B cell (primary cell): ENCODE measurements around the gene PRKCH. TPM values are rescaled to one million over a fixed set of nuclear protein-coding genes. Genes with fewer than 3 reads are reported as not detected.

Experiments used
- ATAC-seq: fragments of 200-7000 bp; cut with Tn5 transposase; one replicate; pipeline ENCODE4 v1.10.0; 2021; ENCODE audit warnings: low read depth, mild to moderate bottlenecking, moderate number of reproducible peaks, moderate library complexity
- CTCF ChIA-PET: fragments of 350-600 bp; sonication (Branson Sonifier 250); formaldehyde crosslinking; loops from one replicate; lab custom pipeline; 2021; ENCODE audit warnings: antibody characterized with exemption, inconsistent platforms; lab: Charles Lee
- POLR2A ChIA-PET: fragments of 350-600 bp; sonication (Branson Sonifier 250); formaldehyde crosslinking; loops from one replicate; lab custom pipeline; 2021; ENCODE audit warnings: antibody characterized with exemption; lab: Charles Lee
- DNase-seq: peaks from one replicate; pipeline ENCODE4 v3.0.0; 2013
- H2AFZ ChIP-seq: 2 replicates; pipeline ENCODE4 v1.6.1; 2012; ENCODE audit warnings: mild to moderate bottlenecking, low read depth, low read length; ENCODE audit not compliant: insufficient read depth, poor library complexity, severe bottlenecking
- H3K27ac ChIP-seq, 2 donors: 1 replicate in 1 of 2; 2 replicates in 1 of 2; pipeline ENCODE4 v1.5.1; 2012 to 2013; ENCODE audit warnings: low read length in 2 of 2, mild to moderate bottlenecking in 2 of 2, moderate library complexity in 1 of 2
- H3K27me3 ChIP-seq, 4 experiments: fragments of 200-600 bp in 1 of 4; sonication (generic) in 1 of 4; replicated peaks in 1 of 4; 1 replicate in 2 of 4; 2 replicates in 2 of 4; pipeline versions ENCODE4 v1.6.1 to v1.7.0; 2013 to 2016; ENCODE audit warnings: low read length in 3 of 4, mild to moderate bottlenecking in 2 of 4, mixed read lengths in 1 of 4, moderate library complexity in 1 of 4; ENCODE audit not compliant: insufficient read depth in 4 of 4, control insufficient read depth in 3 of 4; ENCODE audit errors: control extremely low read depth in 1 of 4
- H3K36me3 ChIP-seq, 2 experiments: replicated peaks in 1 of 2; 1 replicate in 1 of 2; 2 replicates in 1 of 2; pipeline versions ENCODE4 v1.6.1 to v1.7.1; 2013; ENCODE audit warnings: low read length in 1 of 2; ENCODE audit not compliant: insufficient read depth in 2 of 2, control insufficient read depth in 1 of 2; ENCODE audit errors: control extremely low read depth in 1 of 2, extremely low read depth in 1 of 2
- H3K4me1 ChIP-seq, 2 donors: fragments of 200-600 bp in 1 of 2; sonication (generic) in 1 of 2; 1 replicate in 1 of 2; 2 replicates in 1 of 2; pipeline versions ENCODE4 v1.5.1 to v1.6.1; 2013 to 2017; ENCODE audit warnings: low read length in 2 of 2; ENCODE audit not compliant: control insufficient read depth in 2 of 2, insufficient read depth in 2 of 2
- H3K4me2 ChIP-seq: replicated peaks from 2 replicates; pipeline ENCODE3; 2012; ENCODE audit warnings: mild to moderate bottlenecking, low read depth, low read length; ENCODE audit not compliant: poor library complexity, severe bottlenecking
- H3K4me3 ChIP-seq, 5 experiments: fragments of 200-600 bp in 1 of 5; sonication (generic) in 1 of 5; 1 replicate in 3 of 5; 2 replicates in 2 of 5; pipeline versions ENCODE4 v1.5.1 to v1.7.0; 2011 to 2016; ENCODE audit warnings: low read length in 4 of 5, mild to moderate bottlenecking in 4 of 5, low read depth in 2 of 5, control low read depth in 1 of 5, moderate library complexity in 1 of 5; ENCODE audit not compliant: insufficient read depth in 1 of 5; ENCODE audit errors: control extremely low read depth in 1 of 5, extremely low read depth in 1 of 5
- H3K79me2 ChIP-seq: fragments of 200-600 bp; sonication (generic); one replicate; pipeline ENCODE4 v1.6.0; 2016; ENCODE audit warnings: low read length; ENCODE audit not compliant: control insufficient read depth, insufficient read depth
- H3K9ac ChIP-seq: fragments of 200-600 bp; sonication (generic); 2 replicates; pipeline ENCODE4 v1.6.1; 2017; ENCODE audit warnings: mild to moderate bottlenecking, low read length, moderate library complexity
- H3K9me3 ChIP-seq, 3 donors: one replicate each; pipeline versions ENCODE4 v1.6.1 to v1.7.1; 2013; ENCODE audit warnings: low read length in 2 of 3; ENCODE audit not compliant: control insufficient read depth in 2 of 3, insufficient read depth in 1 of 3; ENCODE audit errors: control extremely low read depth in 1 of 3
- H4K20me1 ChIP-seq: 2 replicates; pipeline ENCODE4 v1.6.0; 2012; ENCODE audit warnings: mild to moderate bottlenecking, low read length; ENCODE audit not compliant: insufficient read depth, control insufficient read depth, poor library complexity, severe bottlenecking
- H3K27ac Mint-ChIP-seq: one replicate; pipeline ENCODE4 v1.8.0; 2021; ENCODE audit warnings: mixed read lengths
- H3K27me3 Mint-ChIP-seq: one replicate; pipeline ENCODE4 v1.8.0; 2021; ENCODE audit warnings: mixed read lengths
- H3K4me1 Mint-ChIP-seq: one replicate; pipeline ENCODE4 v1.8.0; 2021; ENCODE audit warnings: mixed read lengths
- H3K4me3 Mint-ChIP-seq: one replicate; pipeline ENCODE4 v1.8.0; 2021; ENCODE audit warnings: mixed read lengths
- H3K9me3 Mint-ChIP-seq: one replicate; pipeline ENCODE4 v1.8.0; 2022; ENCODE audit warnings: mixed read lengths; ENCODE audit not compliant: insufficient read depth
- CTCF ChIP-seq: fragments of 200-600 bp; IDR thresholded peaks from one replicate; pipeline ENCODE4 v1.8.0; 2022; ENCODE audit warnings: antibody characterized with exemption, mild to moderate bottlenecking
- EZH2 ChIP-seq: IDR thresholded peaks from 2 replicates; pipeline ENCODE4 v1.6.1; 2012; ENCODE audit warnings: borderline replicate concordance, low read depth, mild to moderate bottlenecking, moderate library complexity, low read length; ENCODE audit not compliant: insufficient read depth, poor library complexity, severe bottlenecking
- WGBS: methylation state at CpG from one replicate; pipeline ENCODE4 v1.1.5; 2013; ENCODE audit warnings: missing lambda C conversion rate; ENCODE audit not compliant: insufficient coverage; 5-methylcytosine and 5-hydroxymethylcytosine counted together
- intact Hi-C: fragments of 100-400 bp; cut with micrococcal nuclease; formaldehyde crosslinking; loops from one replicate; pipeline ENCODE4 v1.10.0; 2022
- polyA plus RNA-seq: library from polyadenylated mRNA; depleted of rRNA; stranded (reverse); fragments of >200 nt; gene quantifications from 2 replicates; pipeline ENCODE4 v1.2.3, GENCODE V29; 2012
- total RNA-seq, 2 donors: library from RNA; stranded (reverse); fragments of 120-200 nt in 1 of 2; gene quantifications; 1 replicate in 1 of 2; 2 replicates in 1 of 2; pipeline versions ENCODE4 v1.2.3 to v1.2.4, GENCODE V29; 2013 to 2022

PRKCH gene
- total and polyA plus RNA-seq, 2 donors (not counting 1 experiment from before 2014, with no cell fraction given), result 2.0 to 5.0 TPM

GRCh38 chr14:61458766-61459165, 137.4 kb downstream of the PRKCH start:
- no peak for ATAC-seq

GRCh38 chr14:61459229-61459628, 137.8 kb downstream of the PRKCH start:
- intact Hi-C loops, result no loop called here
- no peak overlapping the region for H3K4me2 ChIP-seq
- no peaks in the 10 kb centered on the region for H3K27me3 ChIP-seq
- ATAC-seq (no peak), DNase-seq (no peak)
- CTCF ChIA-PET, result interaction anchor here (0.8 to 9.9 kb wide), 6 partner anchors 12 to 667 kb away, joined by 3 to 287 read pairs (median 8); no protein-coding TSS in a partner anchor
- no peak overlapping the region for H3K4me3 ChIP-seq
- Mint-ChIP-seq H3K4me1 (peaks cover 29% of the 10 kb centered on the region), H3K27me3 (no peaks in the 10 kb centered on the region), H3K4me3 (no peak overlapping the region), H3K9me3 (peaks cover 5% of the 10 kb centered on the region), H3K27ac (no peak overlapping the region)
- no peak overlapping the region for H2AFZ ChIP-seq
- H3K79me2 ChIP-seq, result peaks cover 3% of the 10 kb centered on the region
- H4K20me1 ChIP-seq, result no peaks in the 10 kb centered on the region
- peaks cover 8 to 21% of the 10 kb centered on the region in 2 donors for H3K4me1 ChIP-seq
- no peak for TF ChIP-seq CTCF
- TF ChIP-seq EZH2, result no peak
- H3K36me3 ChIP-seq, result no peaks in the 10 kb centered on the region
- no peaks in the 10 kb centered on the region for H3K9me3 ChIP-seq
- no peak overlapping the region for H3K9ac ChIP-seq
- WGBS, result 98% methylated on average over 5 of the region's 6 CpGs
- POLR2A ChIA-PET, result no interaction called here
- H3K27ac ChIP-seq, result no peak overlapping the region

More at GRCh38 chr14:61458766-61459165, 137.4 kb downstream of the PRKCH start:
- DNase-seq, result no peak
- Mint-ChIP-seq H3K4me1 (peaks cover 27% of the 10 kb centered on the region), H3K27ac (no peak overlapping the region), H3K4me3 (no peak overlapping the region), H3K27me3 (no peaks in the 10 kb centered on the region), H3K9me3 (peaks cover 1% of the 10 kb centered on the region)
- H3K9me3 ChIP-seq, result no peaks in the 10 kb centered on the region
- intact Hi-C loops, result no loop called here
- no peak overlapping the region for H3K4me3 ChIP-seq
- no peak overlapping the region for H3K4me2 ChIP-seq
- peaks cover 3% of the 10 kb centered on the region for H3K79me2 ChIP-seq
- ChIA-PET POLR2A (no interaction called here), CTCF (interaction anchor here (2.1 to 9.9 kb wide), 3 partner anchors 272 to 668 kb away, joined by 8 to 287 read pairs (median 12); no protein-coding TSS in a partner anchor)
- H3K27ac ChIP-seq, result no peak overlapping the region
- no peaks in the 10 kb centered on the region for H4K20me1 ChIP-seq
- no peaks in the 10 kb centered on the region for H3K27me3 ChIP-seq
- H3K4me1 ChIP-seq, result peaks cover 8 to 21% of the 10 kb centered on the region in 2 donors
- TF ChIP-seq CTCF (no peak), EZH2 (no peak)
- no peak overlapping the region for H3K9ac ChIP-seq
- H2AFZ ChIP-seq, result no peak overlapping the region
- no peaks in the 10 kb centered on the region for H3K36me3 ChIP-seq
